ENCODE data around the gene PEX5L.

GRCh38 chr3:179868715-179869114, 168.0 kb downstream of the PEX5L start:
- TF ChIP-seq TARDBP (IDR thresholded peaks at IDR 0.05) (no peak), FOXA1 (IDR thresholded peaks at IDR 0.05) (no peak), HDGF (IDR thresholded peaks at IDR 0.05; ENCODE audit: borderline replicate concordance) (no peak), SUZ12 (IDR thresholded peaks at IDR 0.05) (no peak), FOXK2 (IDR thresholded peaks at IDR 0.05) (no peak), PKNOX1 (IDR thresholded peaks at IDR 0.05) (no peak), FOXM1 (IDR thresholded peaks at IDR 0.05; ENCODE audit: borderline replicate concordance) (no peak), SP1 (IDR thresholded peaks at IDR 0.05) (no peak), ELF4 (IDR thresholded peaks at IDR 0.05) (no peak), BHLHE40 (IDR thresholded peaks at IDR 0.05; ENCODE audit: borderline replicate concordance) (no peak), ARNT (IDR thresholded peaks at IDR 0.05) (no peak)

Data from HEK293T (cell line).